Ectodermal cell (in vitro differentiated cells): ENCODE data around the gene LAPTM4A.
A peak's percentile ranks its signal among the peaks of the same experiment; 100 is the strongest.
"Not testable (repeated sequence)": the region's sequence is repeated elsewhere in the genome, so short reads cannot be mapped to it uniquely, and the experiment has no call there.

Source experiments
- H3K27ac ChIP-seq: 2 replicates; pipeline ENCODE4 v1.7.0; 2013; ENCODE audit warnings: mild to moderate bottlenecking, low read depth, low read length; ENCODE audit not compliant: insufficient read depth, poor library complexity, severe bottlenecking
- H3K27me3 ChIP-seq: 2 replicates; pipeline ENCODE4 v1.7.0; 2013; ENCODE audit warnings: mild to moderate bottlenecking, low read length; ENCODE audit not compliant: insufficient read depth, control insufficient read depth, poor library complexity, severe bottlenecking
- H3K36me3 ChIP-seq: one replicate; pipeline ENCODE4 v1.7.0; 2013; ENCODE audit warnings: low read length; ENCODE audit not compliant: control insufficient read depth, insufficient read depth
- H3K4me1 ChIP-seq: one replicate; pipeline ENCODE4 v1.7.0; 2013; ENCODE audit warnings: low read length; ENCODE audit not compliant: control insufficient read depth, insufficient read depth
- H3K4me3 ChIP-seq: 2 replicates; pipeline ENCODE4 v1.7.0; 2013; ENCODE audit warnings: low read depth, low read length, control low read depth; ENCODE audit not compliant: insufficient read depth
- H3K9me3 ChIP-seq: 2 replicates; pipeline ENCODE4 v1.7.0; 2013; ENCODE audit warnings: mild to moderate bottlenecking, low read length, moderate library complexity; ENCODE audit not compliant: control insufficient read depth
- WGBS, 2 experiments: methylation state at CpG; one replicate each; pipeline ENCODE4 v1.1.7; 2013; ENCODE audit warnings: missing lambda C conversion rate in 2 of 2; 5-methylcytosine and 5-hydroxymethylcytosine counted together

LAPTM4A gene

DNA sequence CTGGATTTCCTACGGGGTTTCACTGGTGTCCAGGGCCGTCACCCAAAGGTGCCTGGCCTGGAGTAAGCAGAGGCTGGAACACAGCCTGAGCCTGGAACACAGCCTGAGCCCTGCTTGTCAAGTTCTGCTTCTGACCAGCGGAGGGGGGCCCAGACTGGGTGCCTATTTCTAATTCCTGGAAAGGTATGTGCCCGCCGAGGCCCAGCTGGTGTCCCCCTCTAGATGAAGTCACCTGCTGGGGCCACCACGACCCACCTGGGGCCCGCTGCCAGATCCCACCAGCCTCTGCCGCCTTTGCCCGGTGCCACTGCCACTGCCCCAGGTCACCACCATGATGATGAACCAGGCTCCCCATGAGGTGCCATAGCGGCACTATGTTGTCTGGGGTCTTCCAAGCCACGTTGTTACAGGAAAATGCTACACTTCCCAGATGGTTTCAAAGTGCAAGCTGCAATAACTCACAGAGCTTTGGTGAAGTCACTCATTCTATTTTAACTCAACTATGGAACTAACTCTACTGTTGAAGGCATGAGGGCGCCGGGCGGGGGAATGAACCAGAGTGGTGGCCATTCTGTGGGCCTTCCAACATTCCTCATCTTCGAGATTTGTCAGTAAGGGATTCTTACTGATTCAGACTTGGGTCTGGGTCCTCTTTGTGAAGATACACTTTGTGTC, 40.9 kb upstream of the LAPTM4A start:
- H3K9me3 ChIP-seq, result no peaks in the 10 kb centered on the region
- H3K27me3 ChIP-seq, result no peaks in the 10 kb centered on the region
- no peaks in the 10 kb centered on the region for H3K36me3 ChIP-seq
- WGBS, 2 experiments, result 95 to 96% methylated on average over 15 of the region's 15 CpGs
- no peak overlapping the region for H3K27ac ChIP-seq
- peaks cover 16% of the 10 kb centered on the region for H3K4me1 ChIP-seq
- no peak overlapping the region for H3K4me3 ChIP-seq

DNA sequence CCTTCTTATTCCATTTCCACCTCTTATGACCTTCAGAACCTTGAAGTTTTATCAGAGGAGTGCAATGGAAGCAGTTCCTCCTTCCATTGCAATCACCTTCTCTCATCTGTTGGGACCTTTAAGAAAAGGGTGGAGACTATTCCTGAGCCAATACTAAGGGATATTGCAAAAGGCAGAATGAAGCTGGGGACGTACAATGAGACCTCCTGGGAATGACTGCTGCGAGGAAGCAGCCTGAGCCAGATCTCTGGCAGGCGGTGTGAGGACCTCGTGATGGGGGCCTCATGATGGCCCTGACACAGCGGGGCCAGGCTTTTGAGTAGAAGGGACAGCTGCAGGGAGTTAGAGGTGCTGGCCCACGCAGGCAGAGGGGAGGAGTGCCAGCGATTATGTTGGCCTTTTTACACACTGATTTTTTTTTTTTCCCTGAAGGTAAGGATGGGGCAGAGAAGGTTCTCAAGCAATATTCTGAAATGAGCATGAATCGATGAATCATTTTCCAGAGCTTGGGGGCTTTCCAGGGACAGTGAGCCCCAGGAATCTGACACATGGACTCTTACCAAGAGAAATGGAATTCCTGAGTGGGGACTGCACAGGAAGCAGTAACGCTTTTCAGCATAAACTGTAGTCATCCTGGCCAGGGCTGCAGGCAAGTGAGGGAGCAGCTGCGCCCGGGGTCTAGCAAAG, 40.0 kb upstream of the LAPTM4A start:
- Histone ChIP-seq H3K9me3 (no peaks in the 10 kb centered on the region), H3K4me1 (peaks cover 16% of the 10 kb centered on the region), H3K4me3 (no peak overlapping the region), H3K27me3 (no peaks in the 10 kb centered on the region), H3K27ac (no peak overlapping the region), H3K36me3 (no peaks in the 10 kb centered on the region)
- WGBS, 2 experiments, result 86% methylated on average over 11 of the region's 11 CpGs

DNA sequence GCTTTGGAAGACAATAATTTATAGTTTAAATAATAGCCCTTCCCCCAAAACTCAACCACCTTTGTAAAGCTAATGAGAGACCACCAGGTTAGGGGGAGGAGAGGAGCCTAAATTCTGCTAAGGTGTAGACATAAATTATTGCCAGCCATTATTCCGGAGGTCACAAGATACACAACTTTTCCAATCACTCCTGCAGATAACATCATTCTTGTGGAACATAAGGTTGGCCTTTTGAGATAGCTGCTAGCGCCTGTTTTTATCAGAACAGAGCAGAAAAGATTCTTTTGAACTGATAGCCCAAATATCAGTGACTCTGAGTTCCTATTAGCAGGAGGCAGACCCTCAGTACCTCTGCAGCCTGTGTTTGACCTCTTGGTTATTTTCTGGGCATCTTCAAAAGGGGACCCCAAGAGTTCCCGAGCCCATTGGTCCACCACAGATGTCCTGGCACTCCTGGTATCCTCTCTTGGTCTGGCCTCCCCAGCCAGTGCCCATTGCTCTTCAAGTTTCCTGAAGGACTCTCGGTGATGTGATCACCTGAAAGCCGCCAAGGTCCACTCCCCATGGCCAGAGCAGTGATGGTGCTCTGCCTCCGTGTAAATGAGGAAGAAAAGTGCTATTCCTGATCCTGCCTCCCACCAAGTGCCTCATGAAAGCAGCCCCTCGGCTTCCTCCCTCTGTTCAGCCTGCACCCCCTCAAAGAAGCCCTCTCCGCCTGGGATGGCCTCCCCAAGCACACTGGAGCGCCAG, 38.5 kb upstream of the LAPTM4A start:
- WGBS, 2 experiments, result 92 to 94% methylated on average over 9 of the region's 9 CpGs
- H3K4me1 ChIP-seq, result peaks cover 16% of the 10 kb centered on the region
- no peak overlapping the region for H3K4me3 ChIP-seq
- no peaks in the 10 kb centered on the region for H3K27me3 ChIP-seq
- H3K36me3 ChIP-seq, result no peaks in the 10 kb centered on the region
- H3K9me3 ChIP-seq, result no peaks in the 10 kb centered on the region
- no peak overlapping the region for H3K27ac ChIP-seq

DNA sequence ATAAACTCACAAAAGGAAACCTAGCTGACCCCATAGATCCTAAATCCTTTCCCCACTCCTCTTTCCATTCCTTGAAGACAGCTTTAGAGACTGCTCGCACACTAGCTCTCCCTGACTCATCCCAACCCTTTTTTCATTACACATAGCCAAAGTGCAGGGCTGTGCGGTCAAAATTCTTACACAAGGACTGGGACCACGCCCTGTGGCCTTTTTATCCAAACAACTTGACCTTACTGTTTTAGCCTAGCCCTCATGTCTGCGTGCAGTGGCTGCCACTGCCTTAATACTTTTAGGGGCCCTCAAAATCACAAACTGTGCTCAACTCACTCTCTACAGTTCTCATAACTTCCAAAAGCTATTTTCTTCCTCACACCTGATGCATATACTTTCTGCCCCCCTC, 34.5 kb upstream of the LAPTM4A start:
- 93% methylated on average over 4 of the region's 4 CpGs for WGBS, 2 experiments
- H3K4me3 ChIP-seq, H3K36me3 ChIP-seq, H3K4me1 ChIP-seq, H3K27me3 ChIP-seq, H3K27ac ChIP-seq, H3K9me3 ChIP-seq: not testable (repeated sequence)

- H3K4me3 ChIP-seq, H3K27ac ChIP-seq, H3K27me3 ChIP-seq, H3K36me3 ChIP-seq, H3K9me3 ChIP-seq: not testable (repeated sequence)
- 89 to 91% methylated on average over 8 of the region's 8 CpGs for WGBS, 2 experiments
- peaks cover 16% of the 10 kb centered on the region for H3K4me1 ChIP-seq
Measured at GRCh38 chr2:20082812-20083211, 31.4 kb upstream of the LAPTM4A start.

DNA sequence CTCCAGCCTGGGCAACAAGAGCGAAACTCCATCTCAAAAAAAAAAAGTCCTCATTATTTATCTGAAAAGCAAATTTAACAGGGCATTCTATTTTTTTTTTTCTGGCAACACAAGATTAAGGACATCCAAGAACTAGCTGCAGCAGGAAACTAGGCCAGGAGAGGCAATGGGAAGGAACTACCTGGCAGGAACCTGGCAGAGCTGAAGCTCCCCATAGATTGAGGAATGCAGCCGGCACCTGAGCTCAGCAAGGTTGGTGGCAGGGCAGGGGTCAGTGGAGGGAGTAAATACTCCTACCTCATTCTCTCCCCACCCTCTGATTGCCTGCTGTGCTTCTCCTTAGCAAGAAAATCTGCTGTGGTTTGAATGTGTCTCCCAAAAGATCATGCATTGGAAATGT, 30.4 kb upstream of the LAPTM4A start:
- no peaks in the 10 kb centered on the region for H3K27me3 ChIP-seq
- H3K4me1 ChIP-seq, result peaks cover 16% of the 10 kb centered on the region
- H3K36me3 ChIP-seq, result no peaks in the 10 kb centered on the region
- H3K9me3 ChIP-seq, result no peaks in the 10 kb centered on the region
- no peak overlapping the region for H3K4me3 ChIP-seq
- WGBS, 2 experiments, result 83 to 96% methylated on average over 2 of the region's 2 CpGs
- H3K27ac ChIP-seq, result no peak overlapping the region

DNA sequence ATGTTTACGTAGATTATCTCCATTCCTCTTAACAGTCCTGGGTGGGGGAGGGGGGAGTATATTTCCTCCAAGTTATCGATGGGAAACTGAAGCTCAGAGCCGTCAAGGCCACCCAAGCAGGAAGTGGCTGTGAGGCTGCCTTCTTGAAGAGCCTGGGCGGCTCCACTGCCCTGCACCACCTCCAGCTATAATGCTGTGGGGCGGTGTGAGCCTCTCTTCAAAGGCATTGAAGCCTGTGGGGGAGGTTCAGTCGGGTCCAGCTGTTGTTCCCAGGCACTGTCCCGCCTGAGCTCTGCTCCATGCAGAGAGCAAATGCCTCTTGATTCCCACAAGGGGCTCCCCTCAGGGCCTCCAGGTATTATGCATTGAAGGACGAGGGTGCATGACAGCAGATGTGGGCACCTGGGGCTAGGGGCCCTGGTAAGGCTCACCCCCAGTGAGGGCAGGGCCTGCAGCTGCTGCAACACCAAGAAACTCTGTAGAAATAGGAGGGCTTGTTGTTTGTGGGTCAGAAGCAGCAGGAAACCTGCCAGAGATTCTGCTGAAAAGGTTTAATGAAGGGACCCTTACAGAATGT, 29.5 kb upstream of the LAPTM4A start:
- peak overlapping the region; percentile 9 for H3K4me3 ChIP-seq
- no peaks in the 10 kb centered on the region for H3K36me3 ChIP-seq
- WGBS, 2 experiments, result 5 to 22% methylated on average over 7 to 8 of the region's 8 CpGs
- H3K9me3 ChIP-seq, result no peaks in the 10 kb centered on the region
- no peaks in the 10 kb centered on the region for H3K27me3 ChIP-seq
- H3K27ac ChIP-seq, result peak overlapping the region; percentile 81
- H3K4me1 ChIP-seq, result peaks cover 16% of the 10 kb centered on the region

DNA sequence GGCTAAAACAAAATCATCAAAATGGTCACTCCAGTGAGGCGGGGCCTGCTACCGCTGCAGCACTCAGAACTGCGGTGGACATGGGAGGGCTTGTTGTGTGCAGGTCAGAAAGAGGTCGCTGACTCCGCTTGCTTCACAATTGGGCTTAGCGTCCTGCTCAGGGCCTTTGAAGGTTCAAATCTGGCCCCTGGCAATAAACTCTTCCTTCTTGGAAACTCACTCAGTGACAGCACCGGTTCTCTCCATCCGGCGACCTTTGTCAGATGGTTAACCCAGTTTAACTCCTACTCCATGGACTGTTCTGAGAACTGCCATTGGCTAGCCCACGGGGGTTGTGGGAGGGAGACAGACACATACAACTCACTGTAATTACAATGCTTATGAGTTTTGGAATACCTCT, 29.0 kb upstream of the LAPTM4A start:
- Histone ChIP-seq H3K4me1 (peaks cover 16% of the 10 kb centered on the region), H3K9me3 (no peaks in the 10 kb centered on the region), H3K27me3 (no peaks in the 10 kb centered on the region), H3K4me3 (no peak overlapping the region), H3K36me3 (no peaks in the 10 kb centered on the region), H3K27ac (peak overlapping the region; percentile 81)
- 82 to 87% methylated on average over 10 of the region's 10 CpGs for WGBS, 2 experiments

DNA sequence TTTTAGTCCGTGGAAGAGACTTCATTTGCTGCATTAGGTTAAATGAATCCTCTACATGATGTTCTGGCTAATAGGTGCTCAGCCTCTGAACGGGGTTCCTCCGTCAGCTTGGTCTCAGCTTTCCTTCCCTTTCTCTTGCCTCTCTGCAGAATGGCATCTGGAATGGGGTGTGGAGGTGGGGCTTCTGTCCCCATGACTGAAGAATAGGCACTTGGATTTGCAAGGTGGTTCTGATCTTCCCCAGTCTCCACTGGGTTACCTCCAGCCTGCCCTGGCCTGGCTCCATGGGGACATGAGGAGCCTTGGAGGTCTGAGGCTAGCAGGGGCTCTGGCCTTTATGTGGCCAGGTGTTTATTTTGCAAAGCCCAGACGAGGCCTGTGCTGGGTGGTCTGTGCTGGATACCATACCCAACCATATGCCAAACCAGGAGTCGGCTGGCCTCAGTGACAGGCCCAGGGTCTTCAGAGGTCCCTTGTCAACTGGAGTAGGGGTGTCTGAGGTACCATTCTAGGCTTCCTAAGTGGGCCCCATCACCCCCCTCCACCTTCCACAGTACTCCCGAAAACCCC, 28.2 kb upstream of the LAPTM4A start:
- H3K36me3 ChIP-seq, result no peaks in the 10 kb centered on the region
- WGBS, 2 experiments, result 88 to 93% methylated on average over 6 of the region's 6 CpGs
- H3K9me3 ChIP-seq, result no peaks in the 10 kb centered on the region
- H3K4me3 ChIP-seq, result no peak overlapping the region
- H3K4me1 ChIP-seq, result peaks cover 16% of the 10 kb centered on the region
- no peak overlapping the region for H3K27ac ChIP-seq
- no peaks in the 10 kb centered on the region for H3K27me3 ChIP-seq
